SK-N-SH (cell line): ENCODE results near the gene NPDC1. TPM values are rescaled to one million over a fixed set of nuclear protein-coding genes. Genes with fewer than 3 reads are reported as not detected.

Source experiments
- CTCF ChIA-PET: fragments of 300-600, 350-600 bp; formaldehyde crosslinking; extraction: SDS; loops from one replicate; lab custom pipeline; 2021; lab: Yijun Ruan, JAX
- POLR2A ChIA-PET: fragments of 350-600 bp; sonication (Branson Sonifier 250); formaldehyde crosslinking; extraction: SDS; loops from one replicate; lab custom pipeline; 2020; ENCODE audit warnings: antibody characterized with exemption, inconsistent platforms; lab: Yijun Ruan, JAX
- DNase-seq: peaks from one replicate; pipeline ENCODE4 v3.0.0; 2012
- H2AFZ ChIP-seq: fragments of 200-600 bp; sonication (generic); 2 replicates; pipeline ENCODE4 v1.8.1; 2016; ENCODE audit warnings: antibody characterized with exemption, mild to moderate bottlenecking, low read depth
- H3F3A ChIP-seq: fragments of 200-600 bp; sonication (generic); replicated peaks from 2 replicates; pipeline ENCODE3; 2016; ENCODE audit warnings: antibody characterized with exemption, mild to moderate bottlenecking; ENCODE audit not compliant: insufficient read depth
- H3K27ac ChIP-seq, 2 experiments: fragments of 200-500 bp in 1 of 2; fragments of 200-600 bp in 1 of 2; sonication (Bioruptor generic) in 1 of 2; sonication (generic), shearing (Covaris generic) in 1 of 2; 2 replicates each; pipeline versions ENCODE4 v1.5.1 to v1.6.1; 2014 to 2016; ENCODE audit warnings: low read depth in 2 of 2, inconsistent platforms in 1 of 2, low read length in 1 of 2, mild to moderate bottlenecking in 1 of 2, mixed read lengths in 1 of 2
- H3K27me3 ChIP-seq: fragments of 200-600 bp; sonication (generic), shearing (Covaris generic); 2 replicates; pipeline ENCODE4 v1.6.1; 2016; ENCODE audit warnings: mixed run types; ENCODE audit not compliant: insufficient read depth
- H3K36me3 ChIP-seq, 2 experiments: fragments of 200-500 bp in 1 of 2; fragments of 200-600 bp in 1 of 2; sonication (Bioruptor generic) in 1 of 2; sonication (generic) in 1 of 2; replicated peaks in 1 of 2; 2 replicates each; pipeline versions ENCODE3 to v1.5.1; 2014 to 2016; ENCODE audit warnings: low read length in 1 of 2, mild to moderate bottlenecking in 1 of 2; ENCODE audit not compliant: insufficient read depth in 2 of 2, control insufficient read depth in 1 of 2
- H3K4me1 ChIP-seq, 2 experiments: fragments of 200-500 bp in 1 of 2; fragments of 200-600 bp in 1 of 2; sonication (Bioruptor generic) in 1 of 2; sonication (generic), shearing (Covaris generic) in 1 of 2; 2 replicates each; pipeline versions ENCODE4 v1.5.1 to v1.6.1; 2014 to 2016; ENCODE audit warnings: low read depth in 1 of 2, low read length in 1 of 2, mixed run types in 1 of 2; ENCODE audit not compliant: insufficient read depth in 2 of 2, control insufficient read depth in 1 of 2
- H3K4me2 ChIP-seq: fragments of 200-600 bp; sonication (generic), shearing (Covaris generic); 2 replicates; pipeline ENCODE4 v1.6.1; 2017; ENCODE audit warnings: mixed run types
- H3K4me3 ChIP-seq, 2 experiments: fragments of 200-500 bp in 1 of 2; fragments of 200-600 bp in 1 of 2; sonication (Bioruptor generic) in 1 of 2; sonication (generic), shearing (Covaris generic) in 1 of 2; 2 replicates each; pipeline versions ENCODE4 v1.5.1 to v1.8.1; 2014 to 2016; ENCODE audit warnings: low read depth in 2 of 2, inconsistent platforms in 1 of 2, low read length in 1 of 2, mild to moderate bottlenecking in 1 of 2, mixed read lengths in 1 of 2, moderate library complexity in 1 of 2
- H3K79me2 ChIP-seq: fragments of 200-600 bp; sonication (generic); 2 replicates; pipeline ENCODE4 v1.8.1; 2017; ENCODE audit warnings: mild to moderate bottlenecking; ENCODE audit not compliant: insufficient read depth
- H3K9ac ChIP-seq: fragments of 200-600 bp; sonication (generic); 2 replicates; pipeline ENCODE4 v1.6.1; 2017; ENCODE audit warnings: mixed run types
- H3K9me2 ChIP-seq: fragments of 200-600 bp; sonication (generic); 2 replicates; pipeline ENCODE4 v1.6.1; 2017; ENCODE audit warnings: mixed run types
- H3K9me3 ChIP-seq: fragments of 200-600 bp; sonication (generic); 2 replicates; pipeline ENCODE4 v1.6.1; 2017; ENCODE audit warnings: mixed run types, mild to moderate bottlenecking, moderate library complexity
- H4K20me1 ChIP-seq: fragments of 200-600 bp; sonication (generic); 2 replicates; pipeline ENCODE4 v1.6.1; 2017; ENCODE audit warnings: mild to moderate bottlenecking, mixed run types; ENCODE audit not compliant: insufficient read depth
- MEF2A ChIP-seq: IDR thresholded peaks from 2 replicates; pipeline ENCODE4 v1.4.0; 2012; ENCODE audit warnings: low read depth, borderline replicate concordance
- MXI1 ChIP-seq: IDR thresholded peaks from 2 replicates; pipeline ENCODE4 v1.6.1; 2012; ENCODE audit warnings: mild to moderate bottlenecking, low read depth, low read length, improper control_type of control experiment
- NRF1 ChIP-seq: IDR thresholded peaks from 2 replicates; pipeline ENCODE4 v1.6.1; 2012; ENCODE audit warnings: low read depth, mild to moderate bottlenecking, low read length
- SIN3A ChIP-seq: IDR thresholded peaks from 2 replicates; pipeline ENCODE4 v1.6.1; 2012; ENCODE audit warnings: low read depth, mild to moderate bottlenecking, low read length, moderate library complexity, borderline replicate concordance
- WGBS: methylation state at CpG from one replicate; pipeline ENCODE4 v1.1.6; 2017; ENCODE audit warnings: low lambda C conversion rate; 5-methylcytosine and 5-hydroxymethylcytosine counted together
- polyA plus RNA-seq, 3 experiments: library from polyadenylated mRNA; depleted of rRNA; stranded (reverse); fragments of >200 nt; gene quantifications; 2 replicates each; pipeline ENCODE4 v1.2.3, GENCODE V29; 2012
- TF ChIP-seq, protein P1 (sequence below): IDR thresholded peaks from 2 replicates; pipeline ENCODE4 v1.4.0; 2012; ENCODE audit warnings: low read depth
- TF ChIP-seq, protein P2 (sequence below): IDR thresholded peaks from 2 replicates; pipeline ENCODE4 v1.4.0; 2012; ENCODE audit warnings: low read depth, borderline replicate concordance

Gene NPDC1
- polyA plus RNA-seq, 1 of the 3 experiments (the other 2 are of a cell fraction) = 48.1 TPM

DNA sequence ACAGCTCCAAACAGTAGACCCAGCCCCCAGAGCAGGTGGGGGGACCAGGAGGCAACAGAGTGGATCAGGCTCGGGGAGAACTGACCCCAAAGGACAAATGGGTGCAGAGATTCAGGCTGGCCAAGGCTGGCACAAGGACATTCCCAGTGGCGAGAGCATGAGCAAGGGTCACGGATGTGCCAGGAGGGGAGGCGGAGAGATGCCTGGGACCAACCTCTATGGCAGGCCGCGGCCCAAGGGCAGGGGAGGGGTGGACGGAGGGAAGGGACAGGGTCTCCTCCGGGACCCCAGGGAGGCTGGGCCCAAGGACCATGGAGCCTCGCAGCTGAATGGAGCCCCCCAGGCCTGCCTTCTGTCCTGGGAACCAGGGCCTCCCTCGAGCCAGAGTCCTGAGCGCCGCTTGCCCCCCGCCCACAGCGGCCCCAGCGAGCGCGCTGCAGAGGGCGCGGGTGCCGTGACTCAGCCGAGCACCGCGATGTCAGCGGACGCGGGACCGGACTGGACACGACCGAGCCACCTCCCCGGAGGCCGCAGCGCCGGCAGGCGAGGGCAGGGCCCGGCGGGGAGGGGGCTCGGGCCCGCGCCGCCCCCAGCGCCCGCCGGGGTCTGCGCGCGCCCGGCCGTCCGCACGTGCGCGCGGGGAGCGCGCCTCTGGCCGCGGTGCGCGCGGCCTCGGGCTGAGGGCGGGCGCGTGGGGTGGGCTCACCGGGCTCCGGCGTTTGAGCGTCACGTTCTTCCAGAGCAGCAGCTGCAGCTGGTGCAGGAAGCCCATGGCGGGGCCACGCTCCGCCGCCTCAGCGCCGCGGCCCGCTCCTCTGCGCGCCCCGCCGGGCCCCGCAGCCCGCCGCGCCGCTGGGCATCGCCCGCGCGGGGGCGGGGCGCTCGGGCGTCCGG, 18.4 kb downstream of the NPDC1 start, which contains the start of gene ABCA2:
Gene ABCA2, minus strand, starts transcription at position 869 of the 894 bp plus-strand sequence. Its CDS starts 97 bp downstream, at position 772.
- Histone ChIP-seq H2AFZ (0 out of 2 replicates have a peak within 1 kb of the TSS, but pooled peaks have one; percentile 29), H3K36me3 (no peaks in the 10 kb centered on the region), H3K9me2 (no peaks in the 10 kb centered on the region), H3K9ac (peak within 1 kb of the TSS; percentile 36; the same call in 1 of the 2 replicates), H3K4me1 (peaks cover 5 to 48% of the 10 kb centered on the region in 2 experiments; a peak in 1 of 4 replicates), H3K27ac (peak within 1 kb of the TSS in 1 of 2 experiments; percentile 83; a peak in 2 of 4 replicates), H3K4me3 (peak within 1 kb of the TSS; percentile 62 to 73), H3K79me2 (0 out of 2 replicates have a peak, but pooled peaks cover 3% of the 10 kb centered on the region), H3K9me3 (no peaks in the 10 kb centered on the region), H3K27me3 (no peaks in the 10 kb centered on the region), H3F3A (no peaks in the 10 kb centered on the region), H4K20me1 (no peaks in the 10 kb centered on the region), H3K4me2 (peak within 1 kb of the TSS; percentile 99)
- ChIA-PET POLR2A (interaction anchor here (0.9 kb wide), 1 partner anchor 49 kb away, joined by 3 read pairs; no protein-coding TSS in a partner anchor), CTCF (interaction anchor here (1.1 to 15.1 kb wide), 24 partner anchors 8 to 260 kb away, joined by 3 to 350 read pairs (median 8); partner anchors contain the start of genes C8G, CLIC3, FBXW5 and LCN12)
- TF ChIP-seq SIN3A = no peak
- TF ChIP-seq, protein P1, sequence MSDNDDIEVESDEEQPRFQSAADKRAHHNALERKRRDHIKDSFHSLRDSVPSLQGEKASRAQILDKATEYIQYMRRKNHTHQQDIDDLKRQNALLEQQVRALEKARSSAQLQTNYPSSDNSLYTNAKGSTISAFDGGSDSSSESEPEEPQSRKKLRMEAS = no peak
- TF ChIP-seq MXI1 = 0 out of 2 replicates have a peak, but pooled peaks have one; percentile 20
- TF ChIP-seq, protein P2, sequence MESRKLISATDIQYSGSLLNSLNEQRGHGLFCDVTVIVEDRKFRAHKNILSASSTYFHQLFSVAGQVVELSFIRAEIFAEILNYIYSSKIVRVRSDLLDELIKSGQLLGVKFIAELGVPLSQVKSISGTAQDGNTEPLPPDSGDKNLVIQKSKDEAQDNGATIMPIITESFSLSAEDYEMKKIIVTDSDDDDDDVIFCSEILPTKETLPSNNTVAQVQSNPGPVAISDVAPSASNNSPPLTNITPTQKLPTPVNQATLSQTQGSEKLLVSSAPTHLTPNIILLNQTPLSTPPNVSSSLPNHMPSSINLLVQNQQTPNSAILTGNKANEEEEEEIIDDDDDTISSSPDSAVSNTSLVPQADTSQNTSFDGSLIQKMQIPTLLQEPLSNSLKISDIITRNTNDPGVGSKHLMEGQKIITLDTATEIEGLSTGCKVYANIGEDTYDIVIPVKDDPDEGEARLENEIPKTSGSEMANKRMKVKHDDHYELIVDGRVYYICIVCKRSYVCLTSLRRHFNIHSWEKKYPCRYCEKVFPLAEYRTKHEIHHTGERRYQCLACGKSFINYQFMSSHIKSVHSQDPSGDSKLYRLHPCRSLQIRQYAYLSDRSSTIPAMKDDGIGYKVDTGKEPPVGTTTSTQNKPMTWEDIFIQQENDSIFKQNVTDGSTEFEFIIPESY = no peak
- DNase-seq = peak; percentile 56
- WGBS = 46% methylated on average over 7 of the region's 95 CpGs

DNA sequence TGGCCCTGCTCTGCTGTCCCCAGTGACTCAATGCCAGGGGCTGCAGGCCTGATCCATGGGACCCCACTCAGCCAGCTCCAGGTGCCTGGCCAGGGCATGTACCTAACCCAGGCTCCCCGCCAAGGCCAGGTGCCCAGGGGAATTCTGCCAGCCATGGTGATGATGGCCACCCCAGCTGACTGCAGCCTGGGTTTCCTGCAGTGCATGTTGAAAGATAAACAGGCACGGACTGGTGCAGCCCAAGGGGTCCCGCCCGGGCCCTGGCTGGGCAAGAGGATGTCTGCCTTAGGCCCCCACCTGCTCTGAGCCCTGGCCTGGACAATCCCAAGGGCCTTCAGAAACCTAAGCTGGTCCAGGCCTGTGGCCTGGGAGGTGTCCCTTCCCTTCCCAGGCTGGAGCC, 19.1 kb downstream of the NPDC1 start:
- H2AFZ ChIP-seq = no peak overlapping the region
- no peaks in the 10 kb centered on the region for H3K9me3 ChIP-seq
- TF ChIP-seq NRF1 (no peak), MEF2A (no peak), MXI1 (0 out of 2 replicates have a peak, but pooled peaks have one; percentile 13)
- no peak for DNase-seq
- peaks cover 5 to 40% of the 10 kb centered on the region in 2 experiments; a peak in 1 of 4 replicates for H3K4me1 ChIP-seq
- no CpG with 5 or more reads among the region's 4 CpGs for WGBS
- POLR2A ChIA-PET = interaction anchor here (0.9 kb wide), 1 partner anchor 49 kb away, joined by 3 read pairs; no protein-coding TSS in a partner anchor
- H3K27ac ChIP-seq = peak overlapping the region in 1 of 2 experiments; percentile 83; a peak in 2 of 4 replicates
- H3K9me2 ChIP-seq = no peaks in the 10 kb centered on the region
- H3K27me3 ChIP-seq = no peaks in the 10 kb centered on the region
- H3K9ac ChIP-seq = no peak overlapping the region
- CTCF ChIA-PET = interaction anchor here (0.7 to 15.1 kb wide), 15 partner anchors 8 to 256 kb away, joined by 3 to 350 read pairs (median 6); partner anchors contain the start of genes C8G, CLIC3, FBXW5 and LCN12
- peak overlapping the region; percentile 58 to 62 for H3K4me3 ChIP-seq
- peak overlapping the region; percentile 86 for H3K4me2 ChIP-seq
- 0 out of 2 replicates have a peak, but pooled peaks cover 3% of the 10 kb centered on the region for H3K79me2 ChIP-seq
- H4K20me1 ChIP-seq = no peaks in the 10 kb centered on the region
- H3F3A ChIP-seq = no peaks in the 10 kb centered on the region
- H3K36me3 ChIP-seq = no peaks in the 10 kb centered on the region
